GM12864 (cell line): ENCODE data around the gene TCF23.

ENCODE experiments used
- DNase-seq: peaks from one replicate; pipeline ENCODE4 v3.0.0-alpha.2; 2011; ENCODE audit warnings: low read depth
- H3K4me3 ChIP-seq: 2 replicates; pipeline ENCODE4 v1.5.1; 2011; ENCODE audit warnings: mild to moderate bottlenecking, low read depth, low read length, control low read depth
- CTCF ChIP-seq: IDR thresholded peaks from 2 replicates; pipeline ENCODE4 v1.5.1; 2011; ENCODE audit warnings: low read depth, mild to moderate bottlenecking, moderate library complexity, low read length, control low read depth, inconsistent platforms; ENCODE audit errors: missing control alignments

The TCF23 gene

GRCh38 chr2:27198627-27199026 lies 49.8 kb downstream of the TCF23 start:
- no peak for TF ChIP-seq CTCF
- DNase-seq = no peak
- no peak overlapping the region for H3K4me3 ChIP-seq

- no peak for DNase-seq
- TF ChIP-seq CTCF = no peak
- H3K4me3 ChIP-seq = no peak overlapping the region
Observed at GRCh38 chr2:27199241-27199640, 50.4 kb downstream of the TCF23 start.

DNA sequence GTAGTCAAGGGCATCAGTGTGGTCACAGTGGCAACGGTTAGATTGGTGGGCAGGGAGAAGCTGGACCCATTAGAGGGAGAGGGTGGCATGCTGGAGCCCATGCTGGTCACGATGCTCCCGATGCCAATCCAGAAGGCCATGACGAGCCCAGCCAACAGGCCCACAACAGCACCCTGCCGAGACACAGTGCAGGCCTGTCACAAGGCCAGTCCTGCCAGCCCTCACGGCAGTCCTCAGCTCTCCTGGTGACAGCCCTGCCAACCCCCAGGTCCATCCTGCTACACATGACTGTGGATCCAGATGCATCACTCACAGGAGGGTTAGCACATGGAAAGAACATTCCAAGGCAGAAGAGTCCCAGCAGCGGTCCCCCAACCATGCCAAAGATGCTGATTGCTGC lies 52.9 kb downstream of the TCF23 start:
- no peak for TF ChIP-seq CTCF
- no peak overlapping the region for H3K4me3 ChIP-seq
- no peak for DNase-seq

GRCh38 chr2:27202854-27203253 lies 54.0 kb downstream of the TCF23 start:
- no peak for TF ChIP-seq CTCF
- no peak overlapping the region for H3K4me3 ChIP-seq
- DNase-seq = no peak

DNA sequence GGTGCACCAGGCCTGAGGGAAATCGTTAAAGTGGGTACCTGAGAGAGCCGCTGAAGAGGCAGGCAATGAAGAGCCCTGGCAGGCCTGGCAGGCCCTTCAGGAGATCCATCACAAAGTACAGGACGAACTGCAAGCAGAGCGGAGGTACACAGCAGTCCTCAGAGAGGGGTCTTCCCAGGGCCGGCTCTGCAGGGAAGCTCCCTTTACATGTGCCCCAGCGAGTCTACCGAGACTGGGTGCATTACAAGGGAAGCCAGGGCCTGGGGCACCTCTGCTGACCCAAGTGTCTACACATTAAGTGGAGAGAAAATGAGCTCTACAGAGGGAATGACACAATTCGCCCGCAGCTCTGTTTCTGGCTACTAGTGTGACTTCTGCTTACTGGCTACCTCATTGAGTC lies 54.9 kb downstream of the TCF23 start:
- no peak overlapping the region for H3K4me3 ChIP-seq
- DNase-seq = no peak
- no peak for TF ChIP-seq CTCF

GRCh38 chr2:27204566-27204965 lies 55.8 kb downstream of the TCF23 start:
- TF ChIP-seq CTCF = no peak
- no peak overlapping the region for H3K4me3 ChIP-seq
- DNase-seq = no peak

GRCh38 chr2:27205206-27205605 lies 56.4 kb downstream of the TCF23 start:
- H3K4me3 ChIP-seq = no peak overlapping the region
- TF ChIP-seq CTCF = no peak
- DNase-seq = no peak
